Stimulated activated naive CD8-positive, alpha-beta T cell treated with anti-CD3 and anti-CD28 coated beads, Interleukin-15, amount 100 ng/mL, for 72 hours (primary cell): Measurements from ENCODE around the gene JRKL.
"Not testable (repeated sequence)": the region's sequence is repeated elsewhere in the genome, so short reads cannot be mapped to it uniquely, and the experiment has no call there.

Source experiments
- ATAC-seq: fragments of 150-1000 bp; cut with Tn5 transposase; 2 replicates; pipeline ENCODE4 v1.10.0; 2021; ENCODE audit warnings: mild to moderate bottlenecking, moderate library complexity
- DNase-seq, 2 donors: peaks; one replicate each; pipeline ENCODE4 v3.0.0; 2021 to 2022
- H3K27ac Mint-ChIP-seq, 2 donors: one replicate each; pipeline ENCODE4 v1.8.0; 2022; ENCODE audit warnings: mild to moderate bottlenecking in 2 of 2, mixed read lengths in 2 of 2, moderate library complexity in 2 of 2
- H3K27me3 Mint-ChIP-seq: one replicate; pipeline ENCODE4 v1.8.0; 2022; ENCODE audit warnings: mixed read lengths
- H3K4me1 Mint-ChIP-seq: one replicate; pipeline ENCODE4 v1.8.0; 2022; ENCODE audit warnings: mild to moderate bottlenecking, mixed read lengths
- H3K4me3 Mint-ChIP-seq, 2 donors: one replicate each; pipeline ENCODE4 v1.8.0; 2022; ENCODE audit warnings: mild to moderate bottlenecking in 2 of 2, mixed read lengths in 2 of 2, moderate library complexity in 1 of 2
- H3K9me3 Mint-ChIP-seq, 2 donors: one replicate each; pipeline ENCODE4 v1.8.0; 2022; ENCODE audit warnings: mixed read lengths in 2 of 2

The JRKL gene

DNA sequence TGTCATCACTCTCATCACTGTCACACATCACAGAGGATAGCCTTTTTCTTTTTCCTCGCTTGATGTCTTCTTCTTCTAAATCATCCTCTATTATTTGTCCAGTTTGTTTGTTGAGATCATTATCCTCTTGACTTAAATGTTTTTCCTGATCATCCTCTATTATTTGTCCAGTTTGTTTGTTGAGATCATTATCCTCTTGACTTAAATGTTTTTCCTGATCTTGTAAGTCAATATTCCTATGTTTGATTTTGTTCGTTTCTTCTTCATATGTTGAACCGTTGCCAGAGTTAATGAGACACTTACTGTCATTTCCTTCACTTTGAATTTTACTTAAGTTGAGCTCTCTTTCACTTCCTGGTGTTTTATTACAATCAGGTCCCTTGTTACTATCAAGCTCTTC is 5.7 kb upstream of the JRKL start:
- Mint-ChIP-seq H3K9me3 (no peaks in the 10 kb centered on the region), H3K4me1 (peaks cover 40% of the 10 kb centered on the region), H3K27ac (peak overlapping the region in 1 of 2 donors; percentile 3), H3K27me3 (no peaks in the 10 kb centered on the region), H3K4me3 (peak overlapping the region; percentile 10 to 34)
- DNase-seq (no peak), ATAC-seq (no peak)

DNA sequence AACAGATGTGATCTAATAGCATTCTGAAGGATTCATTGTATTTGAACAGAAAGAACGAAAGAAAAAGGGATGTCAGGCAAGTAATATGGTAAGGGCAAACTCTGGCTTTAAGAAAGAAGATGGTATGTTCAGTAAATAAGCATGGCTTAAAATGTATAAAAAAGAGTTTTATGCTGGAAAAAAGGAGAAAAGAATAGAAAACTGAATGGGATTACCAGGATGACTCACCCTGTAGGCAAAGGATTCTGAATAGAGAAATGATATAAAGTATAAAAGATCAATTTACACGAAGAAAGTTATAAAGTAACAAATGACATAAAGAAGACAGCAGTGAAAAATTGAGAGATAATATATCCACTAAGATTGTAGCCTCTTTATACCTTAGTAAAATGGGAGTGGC is 4.6 kb upstream of the JRKL start:
- ATAC-seq (no peak), DNase-seq (no peak)
- Mint-ChIP-seq H3K27me3 (no peaks in the 10 kb centered on the region), H3K4me3 (no peak overlapping the region), H3K27ac (no peak overlapping the region), H3K4me1 (peaks cover 35% of the 10 kb centered on the region), H3K9me3 (no peaks in the 10 kb centered on the region)

DNA sequence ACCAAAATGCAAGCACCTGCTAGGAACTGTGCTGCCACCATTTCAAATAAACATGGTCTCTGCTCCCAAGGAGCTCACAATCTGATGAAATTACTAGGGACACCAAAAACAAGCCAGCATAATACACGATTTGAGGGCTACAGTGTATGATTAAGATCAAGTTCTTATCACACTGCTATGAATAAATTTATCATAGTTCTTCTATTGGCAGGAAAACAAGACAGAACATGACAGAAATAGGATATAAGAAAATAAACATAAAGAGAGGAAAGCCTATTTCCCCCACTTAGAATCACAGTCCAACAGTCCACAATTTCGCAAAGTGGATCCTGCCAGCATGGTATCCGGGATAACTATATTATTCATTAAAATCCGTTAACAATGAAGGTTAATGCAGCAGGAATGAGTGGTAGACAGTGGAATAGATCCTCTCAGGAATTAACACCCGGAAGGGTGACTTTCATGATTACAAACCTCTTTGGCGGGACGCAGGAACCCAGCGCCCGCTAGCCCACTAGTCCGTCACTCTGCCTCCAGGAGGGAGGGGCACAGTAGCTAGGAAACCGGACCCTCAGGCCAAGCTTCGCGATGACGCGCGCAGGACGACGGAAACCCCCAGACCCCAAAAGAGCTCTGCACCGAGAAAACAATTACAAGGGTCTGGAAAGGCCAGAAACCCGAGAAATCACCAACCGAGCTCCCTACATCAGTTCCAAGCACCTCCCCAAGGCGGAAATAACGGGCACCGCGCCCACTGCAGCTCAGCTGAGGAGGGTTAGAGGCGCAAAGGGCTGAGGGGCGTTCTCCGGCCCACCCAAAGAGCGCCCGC is 708 bp upstream of the JRKL start:
- H3K4me3 Mint-ChIP-seq: peak overlapping the region; percentile 88 to 93
- peaks cover 50% of the 10 kb centered on the region for H3K4me1 Mint-ChIP-seq
- peak overlapping the region; percentile 89 to 93 for H3K27ac Mint-ChIP-seq
- no peaks in the 10 kb centered on the region for H3K9me3 Mint-ChIP-seq
- no peaks in the 10 kb centered on the region for H3K27me3 Mint-ChIP-seq
- ATAC-seq (peak; percentile 74), DNase-seq (no peak)

DNA sequence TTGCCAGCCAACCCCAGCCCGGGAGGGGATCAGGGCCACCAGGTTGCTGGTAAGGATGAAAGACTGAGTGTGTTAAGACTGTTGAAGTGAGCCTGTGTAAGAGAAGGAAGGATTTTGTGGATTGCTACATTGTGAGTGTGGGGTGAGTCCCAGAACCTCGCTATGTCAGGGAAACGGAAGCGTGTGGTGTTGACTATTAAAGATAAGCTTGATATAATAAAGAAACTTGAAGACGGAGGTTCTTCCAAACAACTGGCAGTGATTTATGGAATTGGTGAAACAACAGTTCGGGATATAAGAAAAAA is 627 bp downstream of the JRKL start:
- DNase-seq (no peak), ATAC-seq (peak; percentile 2)
- Mint-ChIP-seq H3K4me1 (peaks cover 47% of the 10 kb centered on the region), H3K27ac (peak overlapping the region; percentile 89 to 93), H3K9me3 (no peaks in the 10 kb centered on the region), H3K4me3 (peak overlapping the region; percentile 88 to 93), H3K27me3 (no peaks in the 10 kb centered on the region)

- peaks cover 46% of the 10 kb centered on the region for H3K4me1 Mint-ChIP-seq
Observed at GRCh38 chr11:96391698-96392307, 2.0 kb downstream of the JRKL start.

GRCh38 chr11:96393753-96394348 is 4.0 kb downstream of the JRKL start:
- peaks cover 31% of the 10 kb centered on the region for H3K4me1 Mint-ChIP-seq
- H3K4me3 Mint-ChIP-seq: no peak overlapping the region
- H3K27me3 Mint-ChIP-seq: no peaks in the 10 kb centered on the region
- DNase-seq (no peak), ATAC-seq (no peak)
- H3K27ac Mint-ChIP-seq: peak overlapping the region in 1 of 2 donors; percentile 30
- no peaks in the 10 kb centered on the region for H3K9me3 Mint-ChIP-seq

More at GRCh38 chr11:96391698-96392307, 2.0 kb downstream of the JRKL start:
- Mint-ChIP-seq H3K27me3 (no peaks in the 10 kb centered on the region), H3K27ac (no peak overlapping the region), H3K4me3 (peak overlapping the region; percentile 45 to 88), H3K9me3 (no peaks in the 10 kb centered on the region)
- ATAC-seq (no peak), DNase-seq (no peak)

DNA sequence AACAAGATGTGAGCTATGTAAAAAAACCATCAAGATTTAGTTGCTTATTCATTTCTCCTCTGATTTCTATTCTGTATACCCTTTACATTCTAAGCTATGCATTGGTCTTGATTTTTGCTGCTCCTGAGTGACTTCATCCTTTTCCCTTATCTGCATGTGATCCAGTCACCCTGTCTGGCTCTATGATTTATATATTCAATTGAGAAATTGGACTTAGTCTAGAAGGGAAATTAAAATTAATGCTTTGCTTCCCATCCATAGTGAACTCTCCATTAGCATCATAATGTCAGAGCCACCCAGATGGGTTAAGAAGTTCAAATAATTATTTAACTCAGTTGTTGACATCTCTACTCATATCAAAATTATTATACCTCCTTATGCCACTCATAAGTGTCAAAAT is 5.0 kb downstream of the JRKL start:
- no peaks in the 10 kb centered on the region for H3K9me3 Mint-ChIP-seq
- no peak overlapping the region for H3K4me3 Mint-ChIP-seq
- no peak overlapping the region for H3K27ac Mint-ChIP-seq
- H3K4me1 Mint-ChIP-seq: peaks cover 31% of the 10 kb centered on the region
- no peaks in the 10 kb centered on the region for H3K27me3 Mint-ChIP-seq
- DNase-seq (no peak), ATAC-seq (no peak)

- DNase-seq: no peak
- no peak overlapping the region for H3K27ac Mint-ChIP-seq
- H3K27me3 Mint-ChIP-seq: no peaks in the 10 kb centered on the region
Observed at GRCh38 chr11:96396637-96397036, 6.8 kb downstream of the JRKL start.

GRCh38 chr11:96397863-96398262 is 8.1 kb downstream of the JRKL start:
- H3K4me1 Mint-ChIP-seq: peaks cover 7% of the 10 kb centered on the region
- ATAC-seq: no peak
- H3K27ac Mint-ChIP-seq: no peak overlapping the region
- no peak for DNase-seq
- H3K27me3 Mint-ChIP-seq: no peaks in the 10 kb centered on the region
- no peaks in the 10 kb centered on the region for H3K9me3 Mint-ChIP-seq
- no peak overlapping the region for H3K4me3 Mint-ChIP-seq

More at GRCh38 chr11:96396637-96397036, 6.8 kb downstream of the JRKL start:
- H3K9me3 Mint-ChIP-seq: no peaks in the 10 kb centered on the region
- ATAC-seq: no peak
- H3K4me3 Mint-ChIP-seq: no peak overlapping the region
- H3K4me1 Mint-ChIP-seq: peaks cover 15% of the 10 kb centered on the region

GRCh38 chr11:96400697-96401096 is 10.9 kb downstream of the JRKL start:
- no peak for DNase-seq
- H3K9me3 Mint-ChIP-seq: no peaks in the 10 kb centered on the region
- no peaks in the 10 kb centered on the region for H3K27me3 Mint-ChIP-seq
- no peak overlapping the region for H3K27ac Mint-ChIP-seq
- no peak overlapping the region for H3K4me3 Mint-ChIP-seq
- no peaks in the 10 kb centered on the region for H3K4me1 Mint-ChIP-seq
- no peak for ATAC-seq

DNA sequence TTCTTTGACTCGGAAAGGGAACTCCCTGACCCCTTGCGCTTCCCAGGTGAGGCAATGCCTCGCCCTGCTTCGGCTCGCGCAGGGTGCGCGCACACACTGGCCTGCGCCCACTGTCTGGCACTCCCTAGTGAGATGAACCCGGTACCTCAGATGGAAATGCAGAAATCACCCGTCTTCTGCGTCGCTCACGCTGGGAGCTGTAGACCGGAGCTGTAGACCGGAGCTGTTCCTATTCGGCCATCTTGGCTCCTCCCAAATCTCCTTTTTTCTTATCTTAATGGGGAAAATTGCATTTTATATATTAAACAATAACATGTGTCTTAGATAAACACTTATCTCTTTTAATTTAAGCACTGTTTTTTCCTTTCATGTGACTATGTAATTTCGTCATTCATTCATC is 21.6 kb downstream of the JRKL start:
- H3K9me3 Mint-ChIP-seq, ATAC-seq, H3K4me1 Mint-ChIP-seq, H3K27ac Mint-ChIP-seq, DNase-seq: not testable (repeated sequence)
- peaks cover 18% of the 10 kb centered on the region for H3K27me3 Mint-ChIP-seq
- peak overlapping the region in 1 of 2 donors; percentile 55 for H3K4me3 Mint-ChIP-seq

- Mint-ChIP-seq H3K27ac (no peak overlapping the region), H3K4me1 (no peaks in the 10 kb centered on the region), H3K27me3 (peaks cover 21% of the 10 kb centered on the region), H3K4me3 (no peak overlapping the region), H3K9me3 (peaks cover 0 to 6% of the 10 kb centered on the region in 2 donors)
- ATAC-seq (no peak), DNase-seq (no peak)
Observed at GRCh38 chr11:96412761-96413381, 23.1 kb downstream of the JRKL start.

GRCh38 chr11:96413408-96413807 is 23.6 kb downstream of the JRKL start:
- H3K4me3 Mint-ChIP-seq: no peak overlapping the region
- no peak overlapping the region for H3K27ac Mint-ChIP-seq
- H3K4me1 Mint-ChIP-seq: no peaks in the 10 kb centered on the region
- peaks cover 27% of the 10 kb centered on the region for H3K27me3 Mint-ChIP-seq
- no peak for ATAC-seq
- DNase-seq: no peak
- peaks cover 0 to 6% of the 10 kb centered on the region in 2 donors for H3K9me3 Mint-ChIP-seq

GRCh38 chr11:96424693-96425092 is 34.9 kb downstream of the JRKL start:
- ATAC-seq: no peak
- Mint-ChIP-seq H3K27me3 (peaks cover 22% of the 10 kb centered on the region), H3K27ac (no peak overlapping the region), H3K4me3 (no peak overlapping the region), H3K9me3 (no peaks in the 10 kb centered on the region), H3K4me1 (peaks cover 5% of the 10 kb centered on the region)
- DNase-seq: no peak

GRCh38 chr11:96430668-96431067 is 40.9 kb downstream of the JRKL start:
- peaks cover 47% of the 10 kb centered on the region for H3K27me3 Mint-ChIP-seq
- ATAC-seq: no peak
- no peak overlapping the region for H3K4me3 Mint-ChIP-seq
- no peak for DNase-seq
- no peaks in the 10 kb centered on the region for H3K9me3 Mint-ChIP-seq
- H3K27ac Mint-ChIP-seq: no peak overlapping the region
- H3K4me1 Mint-ChIP-seq: no peaks in the 10 kb centered on the region

- peaks cover 65% of the 10 kb centered on the region for H3K27me3 Mint-ChIP-seq
Observed at GRCh38 chr11:96432654-96433053, 42.8 kb downstream of the JRKL start.

More at GRCh38 chr11:96432654-96433053, 42.8 kb downstream of the JRKL start:
- not testable (repeated sequence) for ATAC-seq, H3K27ac Mint-ChIP-seq, H3K4me3 Mint-ChIP-seq, DNase-seq, H3K9me3 Mint-ChIP-seq, H3K4me1 Mint-ChIP-seq
